HG02973 (cell line): ENCODE data around the gene KDM4C.
"Not testable (repeated sequence)": the region's sequence is repeated elsewhere in the genome, so short reads cannot be mapped to it uniquely, and the experiment has no call there.

ENCODE experiments used
- ATAC-seq: cut with Tn5 transposase; IDR thresholded peaks from one replicate; pipeline ENCODE4 v1.9.1; 2021; ENCODE audit warnings: moderate library complexity; ENCODE audit not compliant: unreplicated experiment

Gene KDM4C

GRCh38 chr9:7011395-7012067 lies 253.8 kb downstream of the KDM4C start:
- no peak for ATAC-seq

GRCh38 chr9:7027996-7028395 lies 270.2 kb downstream of the KDM4C start:
- ATAC-seq, result no peak

GRCh38 chr9:7028591-7028990 lies 270.8 kb downstream of the KDM4C start:
- ATAC-seq, result no peak

- ATAC-seq, result not testable (repeated sequence)
These were observed 273.2 kb downstream of the KDM4C start for GRCh38 chr9:7030943-7031342.

GRCh38 chr9:7033076-7034045 lies 275.6 kb downstream of the KDM4C start:
- no peak for ATAC-seq

GRCh38 chr9:7037176-7037575 lies 279.4 kb downstream of the KDM4C start:
- no peak for ATAC-seq

GRCh38 chr9:7042124-7042523 lies 284.4 kb downstream of the KDM4C start:
- ATAC-seq, result no peak

GRCh38 chr9:7045361-7045760 lies 287.6 kb downstream of the KDM4C start:
- ATAC-seq, result no peak

- no peak for ATAC-seq
These were observed 293.9 kb downstream of the KDM4C start for GRCh38 chr9:7051711-7052110.

- no peak for ATAC-seq
These were observed 296.1 kb downstream of the KDM4C start for GRCh38 chr9:7053903-7054302.

GRCh38 chr9:7055171-7055903 lies 297.6 kb downstream of the KDM4C start:
- ATAC-seq, result no peak

- ATAC-seq, result no peak
These were observed 298.5 kb downstream of the KDM4C start for GRCh38 chr9:7056254-7056653.

- ATAC-seq, result no peak
These were observed 300.7 kb downstream of the KDM4C start for GRCh38 chr9:7058473-7058872.

- no peak for ATAC-seq
These were observed 309.4 kb downstream of the KDM4C start for GRCh38 chr9:7067169-7067568.

- no peak for ATAC-seq
These were observed 314.1 kb downstream of the KDM4C start for GRCh38 chr9:7071916-7072315.

GRCh38 chr9:7073706-7074105 lies 315.9 kb downstream of the KDM4C start:
- no peak for ATAC-seq

GRCh38 chr9:7075154-7075553 lies 317.4 kb downstream of the KDM4C start:
- ATAC-seq, result no peak

- ATAC-seq, result no peak
These were observed 321.3 kb downstream of the KDM4C start for GRCh38 chr9:7079051-7079450.

GRCh38 chr9:7081065-7081600 lies 323.4 kb downstream of the KDM4C start:
- no peak for ATAC-seq

GRCh38 chr9:7083192-7083591 lies 325.4 kb downstream of the KDM4C start:
- ATAC-seq, result no peak

- ATAC-seq, result no peak
These were observed 327.6 kb downstream of the KDM4C start for GRCh38 chr9:7085357-7085756.
